Body of pancreas (tissue), 4 donors: ENCODE data around the gene ERCC8. TPM values are rescaled to one million over a fixed set of nuclear protein-coding genes. Genes with fewer than 3 reads are reported as not detected.

Experiments
- ATAC-seq: fragments of 150-250 bp; one replicate; pipeline ENCODE4 v1.9.1; 2016
- DNase-seq, 4 donors: peaks; one replicate each; pipeline ENCODE4 v3.0.0-alpha.2; 2019
- H3K27ac ChIP-seq, 4 donors: fragments of 200-600 bp; sonication (generic); 1 replicate in 3 of 4; 2 replicates in 1 of 4; pipeline versions ENCODE4 v1.5.1 to v1.6.1; 2016 to 2019; ENCODE audit warnings: mild to moderate bottlenecking in 1 of 4, mixed read lengths in 1 of 4, moderate library complexity in 1 of 4
- H3K27me3 ChIP-seq, 2 donors: fragments of 200-600 bp; sonication (generic); one replicate each; pipeline ENCODE4 v1.6.0; 2016; ENCODE audit warnings: mild to moderate bottlenecking in 1 of 2
- H3K36me3 ChIP-seq, 2 donors: fragments of 200-600 bp; sonication (generic); replicated peaks in 1 of 2; 2 replicates each; pipeline ENCODE4 v1.5.1; 2016; ENCODE audit warnings: low read depth in 2 of 2; ENCODE audit not compliant: insufficient read depth in 1 of 2
- H3K4me1 ChIP-seq: fragments of 200-600 bp; sonication (generic); one replicate; pipeline ENCODE4 v1.6.0; 2016
- H3K4me3 ChIP-seq, 2 donors: fragments of 200-600 bp; sonication (generic); 1 replicate in 1 of 2; 2 replicates in 1 of 2; pipeline ENCODE4 v1.5.1; 2016 to 2019
- H3K9me3 ChIP-seq, 3 donors: fragments of 200-600 bp; sonication (generic); 1 replicate in 2 of 3; 2 replicates in 1 of 3; pipeline ENCODE4 v1.5.1; 2016
- CTCF ChIP-seq, 7 experiments: fragments of 450-650 bp in 4 of 7; fragments of 200-600 bp in 3 of 7; sonication (generic) in 3 of 7; IDR thresholded peaks; one replicate each; pipeline ENCODE4 v1.5.1; 2016 to 2019; ENCODE audit warnings: antibody characterized with exemption in 7 of 7
- POLR2A ChIP-seq, 3 donors: fragments of 450-650 bp; IDR thresholded peaks; one replicate each; pipeline ENCODE4 v1.6.1; 2016; ENCODE audit warnings: antibody characterized with exemption in 3 of 3, mild to moderate bottlenecking in 2 of 3
- WGBS, 2 donors: methylation state at CpG; one replicate each; pipeline ENCODE4 v1.1.5; 2017; 5-methylcytosine and 5-hydroxymethylcytosine counted together
- intact Hi-C: fragments of 100-400 bp; cut with DNase I; formaldehyde crosslinking; loops from one replicate; pipeline ENCODE4 v1.15.1; 2023
- total RNA-seq, 2 donors: library from RNA; depleted of rRNA; stranded (reverse); fragments of >200 nt; gene quantifications; one replicate each; pipeline ENCODE4 v1.1.0, GENCODE V29; 2016

ERCC8 gene
- total RNA-seq, 2 donors from 2014 or later, result 2.6 to 3.4 TPM

- Histone ChIP-seq H3K9me3 (no peaks in the 10 kb centered on the region), H3K36me3 (no peaks in the 10 kb centered on the region), H3K4me3 (no peak overlapping the region), H3K27ac (no peak overlapping the region), H3K27me3 (no peaks in the 10 kb centered on the region), H3K4me1 (no peaks in the 10 kb centered on the region)
- TF ChIP-seq POLR2A (IDR thresholded peaks at IDR 0.05), result no peak
- TF ChIP-seq CTCF (IDR thresholded peaks at IDR 0.05), result no peak
- DNase-seq, result no peak
- 88 to 89% methylated on average over 4 of the region's 4 CpGs for WGBS, 2 donors
- ATAC-seq, result no peak
- intact Hi-C loops, result no loop called here
Measured at GRCh38 chr5:60896991-60897390, 47.9 kb downstream of the ERCC8 start.

GRCh38 chr5:60893521-60893920, 51.3 kb downstream of the ERCC8 start:
- no peak for ATAC-seq
- Histone ChIP-seq H3K27ac (no peak overlapping the region), H3K27me3 (no peaks in the 10 kb centered on the region), H3K4me1 (no peaks in the 10 kb centered on the region), H3K9me3 (no peaks in the 10 kb centered on the region), H3K4me3 (no peak overlapping the region), H3K36me3 (no peaks in the 10 kb centered on the region)
- no peak for DNase-seq
- WGBS, 2 donors, result 93 to 95% methylated on average over 13 of the region's 13 CpGs
- intact Hi-C loops, result no loop called here
- TF ChIP-seq CTCF (IDR thresholded peaks at IDR 0.05), result no peak
- no peak for TF ChIP-seq POLR2A (IDR thresholded peaks at IDR 0.05)

GRCh38 chr5:60891667-60892066, 53.2 kb downstream of the ERCC8 start:
- intact Hi-C loops, result no loop called here
- Histone ChIP-seq H3K4me1 (no peaks in the 10 kb centered on the region), H3K27me3 (no peaks in the 10 kb centered on the region), H3K36me3 (no peaks in the 10 kb centered on the region), H3K9me3 (no peaks in the 10 kb centered on the region), H3K4me3 (no peak overlapping the region), H3K27ac (no peak overlapping the region)
- DNase-seq (no peak), ATAC-seq (no peak)
- TF ChIP-seq CTCF (IDR thresholded peaks at IDR 0.05) (no peak), POLR2A (IDR thresholded peaks at IDR 0.05) (no peak)
- WGBS, 2 donors, result 87 to 100% methylated on average over 2 of the region's 2 CpGs

GRCh38 chr5:60888359-60889061, 56.4 kb downstream of the ERCC8 start:
- ATAC-seq, result no peak
- intact Hi-C loops, result no loop called here
- WGBS, 2 donors, result 89 to 93% methylated on average over 2 of the region's 2 CpGs

More at GRCh38 chr5:60888359-60889061, 56.4 kb downstream of the ERCC8 start:
- H3K9me3 ChIP-seq, result no peaks in the 10 kb centered on the region
- no peak overlapping the region for H3K27ac ChIP-seq
- no peak overlapping the region for H3K4me3 ChIP-seq
- no peaks in the 10 kb centered on the region for H3K4me1 ChIP-seq
- H3K36me3 ChIP-seq, result no peaks in the 10 kb centered on the region
- no peaks in the 10 kb centered on the region for H3K27me3 ChIP-seq
- DNase-seq, result no peak
- TF ChIP-seq CTCF (IDR thresholded peaks at IDR 0.05) (no peak), POLR2A (IDR thresholded peaks at IDR 0.05) (no peak)
